ENCODE measurements around the gene GGT6.
"Not testable (repeated sequence)": the region's sequence is repeated elsewhere in the genome, so short reads cannot be mapped to it uniquely, and the experiment has no call there.

The GGT6 gene

GRCh38 chr17:4590981-4591453, 30.6 kb upstream of the GGT6 start:
- DNase-seq: no peak

GRCh38 chr17:4590042-4590441, 29.7 kb upstream of the GGT6 start:
- not testable (repeated sequence) for DNase-seq

DNA sequence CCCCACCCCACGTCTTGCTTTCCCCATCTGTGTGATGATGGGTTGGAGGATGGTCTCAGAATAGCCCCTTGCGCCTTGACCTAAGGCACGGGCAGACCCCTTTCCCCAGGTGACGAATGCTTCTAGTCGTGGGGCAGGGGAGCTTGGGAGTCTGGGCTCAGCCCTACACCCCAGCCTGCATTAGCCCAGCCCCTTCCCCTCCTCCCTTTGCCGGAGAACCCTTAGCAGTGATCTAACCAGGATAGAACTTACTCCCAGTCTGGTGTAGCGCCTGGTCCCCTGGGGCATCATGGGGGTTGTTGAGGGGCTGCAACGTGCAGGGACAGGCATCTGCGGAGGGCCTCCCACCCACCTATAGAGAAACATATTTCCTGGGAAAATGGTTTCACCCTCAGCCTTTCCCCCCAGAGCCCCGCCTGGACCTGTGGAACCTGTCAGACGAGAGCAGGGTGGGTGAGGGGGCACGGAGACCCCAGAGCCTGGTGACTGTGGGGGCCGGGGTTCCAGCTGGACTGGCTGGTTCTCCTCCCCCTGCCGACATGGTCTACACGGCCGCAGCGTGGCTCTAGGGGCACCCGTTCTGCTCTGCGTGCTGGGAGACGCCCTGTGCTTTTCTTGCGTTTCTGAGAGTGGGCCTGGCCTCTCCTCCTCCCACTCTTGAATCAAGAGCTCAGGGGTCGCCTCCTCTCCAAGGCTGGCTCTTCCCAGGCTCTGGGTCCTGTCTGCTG, 28.7 kb upstream of the GGT6 start:
- DNase-seq: no peak

GRCh38 chr17:4588391-4588790, 28.0 kb upstream of the GGT6 start:
- DNase-seq: no peak

DNA sequence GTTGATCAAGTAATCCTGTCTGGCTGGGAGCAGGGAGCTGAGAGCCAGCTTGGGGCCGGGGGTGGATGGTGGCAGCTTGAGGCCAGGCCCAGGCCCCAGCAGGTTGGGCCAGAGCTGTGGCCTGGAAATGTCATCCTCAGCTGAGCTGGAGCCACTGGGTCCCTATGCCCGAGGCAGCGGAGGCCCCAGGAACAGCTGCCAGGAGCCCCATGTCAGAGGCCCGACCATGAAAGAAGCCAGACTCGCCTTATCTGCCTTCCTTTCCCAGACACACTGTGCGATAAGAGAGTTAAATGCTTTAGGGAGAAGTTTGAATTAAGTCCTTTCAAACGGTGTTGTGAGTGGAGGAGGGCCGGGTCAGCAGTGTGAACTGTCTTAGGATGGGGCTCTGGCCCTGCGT, 27.4 kb upstream of the GGT6 start:
- no peak for DNase-seq

DNA sequence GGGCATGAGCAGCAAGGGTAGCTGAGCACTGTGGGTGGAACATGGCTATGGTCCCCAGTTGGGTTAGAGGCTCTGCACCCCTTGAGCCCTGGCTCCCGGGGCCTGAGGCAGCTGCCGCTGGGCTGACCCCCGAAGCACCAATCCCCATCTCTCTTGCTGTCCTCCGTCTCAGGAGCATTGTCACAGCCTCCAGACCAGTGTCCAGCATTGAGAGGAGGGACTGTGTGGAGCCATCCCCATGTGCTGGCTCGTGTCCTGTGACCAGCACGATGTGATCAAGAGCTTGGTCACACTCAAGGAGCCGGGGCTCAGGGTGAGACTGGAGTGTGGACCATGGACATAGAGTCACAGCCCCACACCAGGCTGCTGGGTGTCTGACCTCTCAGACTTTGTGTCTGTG, 26.8 kb upstream of the GGT6 start:
- no peak for DNase-seq

GRCh38 chr17:4586043-4586442, 25.7 kb upstream of the GGT6 start:
- no peak for DNase-seq

DNA sequence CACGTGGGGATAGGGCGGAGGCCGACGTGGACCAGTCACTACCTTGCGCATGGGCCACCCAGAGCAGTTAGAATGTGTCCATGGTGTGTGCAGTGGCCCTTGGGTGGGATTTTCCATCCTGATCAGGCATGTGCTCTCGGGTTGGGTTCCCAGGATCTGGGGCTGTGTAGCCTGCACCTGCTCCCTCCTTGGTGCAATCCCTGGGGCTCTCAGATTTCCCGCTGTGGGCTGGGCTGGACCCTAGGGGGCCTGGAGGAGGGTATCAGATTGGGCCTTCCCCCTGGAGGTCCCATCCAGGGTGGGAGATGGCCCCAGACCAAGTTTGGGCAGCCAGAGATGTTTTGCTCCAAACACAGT, 25.2 kb upstream of the GGT6 start:
- DNase-seq: no peak

DNA sequence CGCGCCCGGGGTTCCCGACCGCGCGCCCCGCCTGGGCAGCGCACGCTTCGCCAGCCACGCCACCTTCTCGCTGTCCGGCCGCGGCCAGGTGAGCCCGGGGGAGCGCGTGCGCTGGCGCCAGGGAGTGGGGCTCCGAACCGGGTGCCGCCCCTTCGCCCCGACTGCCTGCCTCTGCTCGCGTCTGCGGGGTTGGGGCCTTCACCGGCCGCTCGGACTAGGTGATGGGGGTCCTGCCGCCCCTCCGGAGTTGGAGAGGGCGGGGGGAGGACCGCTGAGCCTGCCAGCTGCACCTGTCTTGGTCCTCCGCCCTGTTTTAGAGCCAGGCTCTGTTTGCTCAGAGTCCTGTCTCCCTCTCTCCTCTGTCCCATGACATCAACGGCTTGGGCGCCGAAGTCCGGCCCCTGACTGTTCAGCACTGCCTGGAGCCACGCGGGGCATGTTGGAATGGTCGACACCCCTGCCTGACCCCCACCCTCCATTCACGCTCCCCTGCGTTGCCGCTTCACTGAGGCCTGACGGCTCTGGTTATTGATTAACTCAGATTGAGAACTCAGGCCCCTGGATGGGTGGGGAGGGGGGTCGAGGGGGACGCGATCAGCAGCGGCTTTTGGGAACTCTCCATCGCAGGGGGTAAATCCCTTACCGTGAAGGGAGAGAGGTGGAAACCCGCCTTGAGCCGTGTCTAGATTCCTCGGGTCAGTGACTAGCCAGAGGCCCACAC, 24.7 kb upstream of the GGT6 start:
- DNase-seq: no peak

- peak in 1 of 2 experiments; percentile 7 for DNase-seq
Measured at GRCh38 chr17:4584101-4584916, 23.9 kb upstream of the GGT6 start, which contains the start of gene SMTNL2. Gene SMTNL2 (plus strand): TSS chr17:4584529. CDS start chr17:4584606, 77 bp downstream.

DNA sequence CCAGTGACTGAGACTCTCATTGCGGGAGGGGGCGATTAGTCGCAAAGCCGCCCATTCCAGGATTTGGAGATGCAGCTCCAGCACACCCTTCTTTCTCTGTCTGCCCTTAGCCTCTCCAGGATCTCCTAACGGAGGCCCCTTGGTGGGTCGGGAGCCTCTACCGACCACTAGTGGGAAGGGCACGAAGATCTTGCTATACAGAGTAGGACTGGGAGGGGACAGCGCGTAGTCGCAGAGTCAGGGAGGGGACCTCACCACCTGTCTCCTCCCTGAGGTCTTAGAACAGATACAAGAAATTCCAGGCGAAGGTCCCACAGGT, 23.4 kb upstream of the GGT6 start:
- DNase-seq: no peak

DNA sequence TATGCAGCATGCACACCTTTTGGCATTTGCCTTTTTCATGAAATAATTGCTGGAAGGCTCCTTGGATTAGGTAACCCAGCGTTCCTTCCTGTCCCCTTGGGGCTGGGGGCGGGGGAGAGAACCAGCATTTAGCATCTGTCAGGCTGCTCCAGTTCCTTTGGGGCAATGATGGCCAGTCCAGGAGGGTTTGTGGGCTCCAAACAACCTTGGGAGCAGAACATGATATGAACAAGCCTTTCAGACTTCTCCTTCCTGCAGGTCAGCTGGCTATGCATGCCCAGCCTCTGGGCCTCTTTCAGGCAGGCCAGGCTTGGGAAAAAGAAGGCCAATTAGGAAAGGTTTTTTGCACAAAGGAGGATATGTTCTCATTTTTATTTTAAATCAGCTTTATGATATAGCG, 22.8 kb upstream of the GGT6 start:
- DNase-seq: no peak

GRCh38 chr17:4582691-4583090, 22.3 kb upstream of the GGT6 start:
- no peak for DNase-seq

DNA sequence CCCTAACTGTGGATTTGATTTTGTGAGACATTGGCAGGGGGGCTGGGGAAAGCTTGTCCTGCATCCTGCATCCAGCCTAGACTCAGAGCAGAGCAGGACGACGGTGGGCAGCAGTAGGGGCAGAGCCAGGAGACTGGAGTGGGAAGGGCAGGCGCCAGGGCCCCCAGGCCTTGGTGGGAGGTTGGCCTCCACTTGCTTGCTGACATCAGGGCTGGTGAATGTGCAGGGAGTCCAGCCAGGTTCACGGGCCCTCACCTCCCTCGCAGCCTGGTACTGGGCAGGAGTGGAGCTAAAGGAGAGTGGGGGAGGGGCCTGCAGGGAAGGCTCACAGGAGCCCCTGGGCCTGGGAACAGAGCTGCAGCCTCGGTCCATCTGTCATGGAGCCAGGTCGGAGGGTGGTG, 21.7 kb upstream of the GGT6 start:
- DNase-seq: no peak

DNA sequence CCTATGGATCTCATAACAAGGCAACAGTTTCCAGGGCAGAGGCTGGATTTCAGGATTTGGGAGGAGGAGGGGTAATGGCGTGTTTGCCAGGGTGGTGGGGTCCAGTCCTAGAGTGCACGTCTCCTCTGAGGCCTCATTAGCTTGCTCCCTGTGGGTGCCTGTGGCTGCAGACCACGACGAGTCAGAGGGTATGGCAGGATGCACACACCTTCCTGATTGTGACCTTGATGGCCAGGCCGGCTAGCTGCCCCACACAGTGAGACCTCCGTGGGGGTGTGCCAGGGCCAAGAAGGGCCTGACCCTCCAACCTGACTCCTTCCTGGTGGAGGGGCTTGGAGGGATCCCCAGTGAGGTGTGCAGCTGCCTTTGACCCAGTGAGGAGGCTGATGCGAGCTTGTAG, 19.9 kb upstream of the GGT6 start:
- DNase-seq: no peak

- no peak for DNase-seq
Measured at GRCh38 chr17:4579678-4580077, 19.3 kb upstream of the GGT6 start.

- DNase-seq: not testable (repeated sequence)
Measured at GRCh38 chr17:4578349-4578748, 18.0 kb upstream of the GGT6 start.

GRCh38 chr17:4577386-4577993, 17.1 kb upstream of the GGT6 start:
- DNase-seq: no peak

GRCh38 chr17:4576729-4577322, 16.4 kb upstream of the GGT6 start:
- DNase-seq: no peak

DNA sequence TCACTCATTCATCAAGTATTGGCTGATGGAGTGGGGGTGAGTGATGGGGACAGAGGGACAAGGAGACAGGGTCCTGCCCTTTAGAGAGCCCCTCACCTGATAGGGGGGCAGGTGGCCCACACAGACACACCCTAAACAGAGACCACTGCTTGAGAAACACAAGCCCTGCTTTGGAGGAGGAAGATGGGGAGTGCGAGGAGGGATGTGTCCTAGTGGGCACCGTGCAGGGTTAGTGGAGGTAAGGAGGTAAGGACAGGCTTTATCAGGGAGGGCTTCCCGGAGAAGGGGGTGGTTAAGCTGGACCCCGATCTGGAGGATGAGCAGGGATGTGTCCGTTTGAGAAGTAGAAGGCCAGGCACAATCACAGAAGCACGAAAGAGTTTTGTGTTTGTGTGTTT, 15.8 kb upstream of the GGT6 start:
- DNase-seq: no peak

- no peak for DNase-seq
Measured at GRCh38 chr17:4574448-4575045, 14.2 kb upstream of the GGT6 start.

DNA sequence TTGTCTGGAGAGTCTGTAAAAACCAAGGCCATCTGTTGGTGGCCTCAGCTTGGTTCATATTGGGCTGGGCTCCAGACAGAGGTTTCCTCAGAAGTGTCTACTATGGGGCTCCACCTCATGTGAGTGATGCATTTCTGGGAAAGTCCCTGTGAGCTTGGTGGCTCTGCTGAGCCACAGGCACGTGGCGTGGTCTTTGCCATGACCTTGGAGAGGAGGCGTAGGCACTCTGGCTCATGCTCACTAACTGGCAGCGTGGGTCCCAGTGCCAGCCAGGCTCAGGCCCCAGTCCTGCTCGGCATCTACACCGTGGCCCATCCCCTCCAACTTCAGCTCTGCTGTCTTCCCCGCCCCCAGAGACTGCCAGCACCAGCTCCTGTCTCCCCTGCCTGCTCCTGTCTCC, 13.3 kb upstream of the GGT6 start:
- DNase-seq: no peak

DNA sequence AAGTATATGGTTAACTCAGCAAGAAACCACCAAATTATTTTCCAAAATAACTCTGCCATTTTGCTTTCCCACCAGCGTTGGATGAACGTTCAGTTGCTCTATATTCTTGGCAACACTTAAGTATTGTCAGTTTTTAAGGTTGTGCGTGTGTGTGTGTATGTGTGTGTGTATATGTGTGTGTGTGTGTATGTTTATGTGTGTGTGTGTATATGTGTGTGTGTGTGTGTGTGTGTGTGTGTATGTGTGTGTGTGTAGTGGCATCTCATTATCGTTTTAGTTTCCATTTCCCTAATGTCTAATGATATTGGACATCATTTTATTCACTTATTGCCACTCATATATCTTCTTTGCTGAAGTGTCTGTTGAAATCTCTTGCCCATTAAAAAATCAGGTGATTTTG, 12.7 kb upstream of the GGT6 start:
- no peak for DNase-seq
